H1 (cell line): ENCODE results near the gene BORCS8. TPM values are rescaled to one million over a fixed set of nuclear protein-coding genes. Genes with fewer than 3 reads are reported as not detected.

Source experiments
- CTCF ChIA-PET: fragments of 300-600 bp; sonication (Branson Sonifier 250); formaldehyde crosslinking; loops from one replicate; lab custom pipeline; 2021; ENCODE audit not compliant: partially characterized antibody; lab: Charles Lee
- POLR2A ChIA-PET: fragments of 300-600 bp; sonication (Branson Sonifier 250); formaldehyde crosslinking; loops from one replicate; lab custom pipeline; 2021; ENCODE audit warnings: inconsistent platforms; ENCODE audit not compliant: partially characterized antibody; lab: Charles Lee
- DNase-seq, 2 experiments: peaks; one replicate each; pipeline versions ENCODE4 v3.0.0 to v3.0.0-alpha.2; 2010 to 2022; ENCODE audit warnings: low spot score in 2 of 2, low read depth in 1 of 2, mixed read lengths in 1 of 2
- FAIRE-seq: peaks from 2 replicates; lab custom pipeline; 2011; peaks lifted over from hg19 to GRCh38; lab: Jason Lieb, UNC
- H2AFZ ChIP-seq: 2 replicates; pipeline ENCODE4 v1.8.1; 2012; ENCODE audit warnings: low read length, inconsistent platforms
- H2AK5ac ChIP-seq: 2 replicates; pipeline ENCODE4 v1.6.1; 2013; ENCODE audit warnings: low read depth, low read length
- H2BK120ac ChIP-seq: replicated peaks from 2 replicates; pipeline ENCODE3; 2013; ENCODE audit warnings: low read depth, low read length, inconsistent platforms
- H2BK12ac ChIP-seq: 2 replicates; pipeline ENCODE4 v1.6.1; 2013; ENCODE audit warnings: low read depth, low read length
- H2BK15ac ChIP-seq: 2 replicates; pipeline ENCODE4 v1.6.1; 2013; ENCODE audit warnings: low read length
- H2BK20ac ChIP-seq: 2 replicates; pipeline ENCODE4 v1.6.1; 2013; ENCODE audit warnings: low read length
- H2BK5ac ChIP-seq: 2 replicates; pipeline ENCODE4 v1.6.1; 2013; ENCODE audit warnings: low read depth, low read length
- H3K14ac ChIP-seq: 2 replicates; pipeline ENCODE4 v1.6.1; 2013; ENCODE audit warnings: inconsistent platforms; ENCODE audit not compliant: insufficient read length
- H3K18ac ChIP-seq: 2 replicates; pipeline ENCODE4 v1.6.1; 2013; ENCODE audit warnings: low read length; ENCODE audit errors: extremely low read depth
- H3K23ac ChIP-seq: 2 replicates; pipeline ENCODE4 v1.6.1; 2013; ENCODE audit warnings: inconsistent platforms; ENCODE audit not compliant: insufficient read length
- H3K23me2 ChIP-seq: 2 replicates; pipeline ENCODE4 v1.6.1; 2013; ENCODE audit warnings: low read depth, low read length
- H3K27ac ChIP-seq: 2 replicates; pipeline ENCODE4 v1.6.1; 2011; ENCODE audit warnings: low read depth, low read length, inconsistent platforms
- H3K27me3 ChIP-seq, 4 experiments: replicated peaks in 1 of 4; 1 replicate in 1 of 4; 2 replicates in 3 of 4; pipeline versions ENCODE4 v1.6.1 to v1.8.1; 2011 to 2013; ENCODE audit warnings: low read length in 3 of 4, mild to moderate bottlenecking in 3 of 4, inconsistent platforms in 2 of 4, mixed read lengths in 2 of 4, moderate library complexity in 1 of 4; ENCODE audit not compliant: control insufficient read depth in 3 of 4, insufficient read depth in 3 of 4; ENCODE audit errors: extremely low read depth in 1 of 4
- H3K36me3 ChIP-seq, 4 experiments: 2 replicates each; pipeline versions ENCODE4 v1.6.1 to v1.8.1; 2011 to 2013; ENCODE audit warnings: mild to moderate bottlenecking in 4 of 4, low read length in 3 of 4, moderate library complexity in 2 of 4, control low read depth in 1 of 4, inconsistent platforms in 1 of 4; ENCODE audit not compliant: insufficient read depth in 4 of 4, control insufficient read depth in 2 of 4
- H3K4ac ChIP-seq: replicated peaks from 2 replicates; pipeline ENCODE3; 2013; ENCODE audit warnings: low read length, low read depth, mixed read lengths, inconsistent platforms; ENCODE audit not compliant: insufficient read length
- H3K4me1 ChIP-seq, 4 experiments: replicated peaks in 1 of 4; 1 replicate in 1 of 4; 2 replicates in 3 of 4; pipeline versions ENCODE4 v1.6.1 to v1.8.1; 2011 to 2013; ENCODE audit warnings: low read length in 3 of 4, inconsistent platforms in 2 of 4, mixed read lengths in 1 of 4; ENCODE audit not compliant: insufficient read depth in 4 of 4, control insufficient read depth in 3 of 4
- H3K4me2 ChIP-seq, 2 experiments: 2 replicates each; pipeline versions ENCODE4 v1.6.1 to v1.8.1; 2011 to 2013; ENCODE audit warnings: low read depth in 2 of 2, low read length in 2 of 2, control low read depth in 1 of 2, inconsistent platforms in 1 of 2, mild to moderate bottlenecking in 1 of 2; ENCODE audit not compliant: insufficient read depth in 1 of 2
- H3K4me3 ChIP-seq, 4 experiments: fragments of 200-600, 300-600 bp in 1 of 4; sonication (generic), shearing (Covaris generic), sonication (Bioruptor Twin) in 1 of 4; 2 replicates each; pipeline versions ENCODE4 v1.5.1 to v1.8.1; 2011 to 2016; ENCODE audit warnings: low read length in 4 of 4, low read depth in 3 of 4, control low read depth in 2 of 4, inconsistent platforms in 2 of 4, mild to moderate bottlenecking in 2 of 4, mixed read lengths in 1 of 4, moderate library complexity in 1 of 4; ENCODE audit not compliant: insufficient read depth in 2 of 4; ENCODE audit errors: extremely low read depth in 1 of 4
- H3K56ac ChIP-seq: replicated peaks from 2 replicates; pipeline ENCODE3; 2013; ENCODE audit warnings: low read depth, mild to moderate bottlenecking, mixed read lengths, low read length, inconsistent platforms; ENCODE audit not compliant: insufficient read length
- H3K79me1 ChIP-seq: 2 replicates; pipeline ENCODE4 v1.6.1; 2013; ENCODE audit warnings: low read depth, low read length, control low read depth
- H3K79me2 ChIP-seq, 2 experiments: 2 replicates each; pipeline versions ENCODE4 v1.6.1 to v1.8.1; 2012 to 2013; ENCODE audit warnings: low read length in 2 of 2, mild to moderate bottlenecking in 2 of 2, inconsistent platforms in 1 of 2; ENCODE audit not compliant: insufficient read depth in 2 of 2, control insufficient read depth in 1 of 2
- H3K9ac ChIP-seq, 4 experiments: replicated peaks in 1 of 4; 1 replicate in 1 of 4; 2 replicates in 3 of 4; pipeline versions ENCODE4 v1.6.1 to v1.8.1; 2011 to 2013; ENCODE audit warnings: low read depth in 3 of 4, low read length in 3 of 4, control low read depth in 2 of 4, mild to moderate bottlenecking in 2 of 4, moderate library complexity in 2 of 4, inconsistent platforms in 1 of 4; ENCODE audit errors: extremely low read depth in 1 of 4
- H3K9me3 ChIP-seq, 2 experiments: 2 replicates each; pipeline versions ENCODE4 v1.6.1 to v1.8.1; 2012 to 2013; ENCODE audit warnings: mild to moderate bottlenecking in 2 of 2, moderate library complexity in 2 of 2, control low read depth in 1 of 2, inconsistent platforms in 1 of 2, low read depth in 1 of 2, low read length in 1 of 2, mixed read lengths in 1 of 2; ENCODE audit not compliant: insufficient read depth in 2 of 2
- H4K20me1 ChIP-seq, 2 experiments: replicated peaks in 1 of 2; 2 replicates each; pipeline versions ENCODE3 to v1.8.1; 2011 to 2013; ENCODE audit warnings: inconsistent platforms in 2 of 2, low read length in 2 of 2, mild to moderate bottlenecking in 1 of 2; ENCODE audit not compliant: insufficient read depth in 2 of 2, control insufficient read depth in 1 of 2
- H4K5ac ChIP-seq: 2 replicates; pipeline ENCODE4 v1.6.1; 2013; ENCODE audit warnings: low read length, low read depth, mixed read lengths, inconsistent platforms; ENCODE audit not compliant: insufficient read length
- H4K8ac ChIP-seq: 2 replicates; pipeline ENCODE4 v1.8.0; 2013; ENCODE audit warnings: mild to moderate bottlenecking, moderate library complexity, low read length, inconsistent platforms; ENCODE audit not compliant: insufficient read depth; ENCODE audit errors: extremely low read depth
- H4K91ac ChIP-seq: replicated peaks from 2 replicates; pipeline ENCODE3; 2013; ENCODE audit warnings: low read length, mixed read lengths, inconsistent platforms; ENCODE audit not compliant: insufficient read length
- CHD1 ChIP-seq: IDR thresholded peaks from 2 replicates; pipeline ENCODE4 v1.6.1; 2012; ENCODE audit warnings: low read depth, low read length, improper control_type of control experiment
- MAX ChIP-seq: IDR thresholded peaks from 2 replicates; pipeline ENCODE4 v1.6.1; 2012; ENCODE audit warnings: inconsistent platforms
- POLR2AphosphoS5 ChIP-seq: IDR thresholded peaks from 2 replicates; pipeline ENCODE4 v1.6.1; 2011; ENCODE audit warnings: low read depth, low read length
- POU5F1 ChIP-seq: IDR thresholded peaks from 2 replicates; pipeline ENCODE4 v1.6.1; 2011; ENCODE audit warnings: low read depth, mild to moderate bottlenecking, low read length, moderate library complexity
- RNF2 ChIP-seq: fragments of 200-900, 300-1000 bp; sonication (generic); IDR thresholded peaks from 2 replicates; pipeline ENCODE4 v1.7.1; 2016; ENCODE audit warnings: borderline replicate concordance, low read depth, mild to moderate bottlenecking, antibody characterized with exemption, low read length; ENCODE audit not compliant: poor library complexity, severe bottlenecking; ENCODE audit errors: missing control alignments
- RXRA ChIP-seq: IDR thresholded peaks from 2 replicates; pipeline ENCODE4 v1.6.1; 2011; ENCODE audit warnings: low read depth, mild to moderate bottlenecking, low read length, moderate library complexity; ENCODE audit not compliant: insufficient read depth
- SP1 ChIP-seq: IDR thresholded peaks from 2 replicates; pipeline ENCODE4 v1.6.1; 2011; ENCODE audit warnings: low read depth, low read length
- TAF1 ChIP-seq: IDR thresholded peaks from 2 replicates; pipeline ENCODE4 v1.6.1; 2011; ENCODE audit warnings: mild to moderate bottlenecking, low read depth, low read length
- WGBS, 2 experiments: shearing (Covaris generic) in 1 of 2; methylation state at CpG; one replicate each; pipeline versions ENCODE4 v1.1.6 to v1.1.7; 2013 to 2015; ENCODE audit warnings: low lambda C conversion rate in 2 of 2, mixed read lengths in 2 of 2, inconsistent platforms in 1 of 2, low coverage in 1 of 2, missing lambda C conversion rate in 1 of 2; ENCODE audit not compliant: insufficient replicate concordance in 2 of 2, insufficient coverage in 1 of 2, insufficient read length in 1 of 2; ENCODE audit errors: extremely low coverage in 1 of 2, missing lambda C conversion rate in 1 of 2; 5-methylcytosine and 5-hydroxymethylcytosine counted together
- polyA plus RNA-seq, 7 experiments: library from polyadenylated mRNA; depleted of rRNA in 3 of 7; stranded (reverse) in 5 of 7; unstranded in 2 of 7; fragments of >200 nt in 5 of 7; fragments of 200-250 nt in 2 of 7; gene quantifications; 1 replicate in 5 of 7; 2 replicates in 1 of 7; 4 replicates in 1 of 7; pipeline versions ENCODE4 v1.2.1 to v1.2.3, GENCODE V29; 2011 to 2013; ENCODE audit warnings: missing spikeins in 2 of 7, mixed read lengths in 2 of 7
- total RNA-seq: library from RNA; stranded (reverse); fragmentation: NEBNext Ultra II Directional; extraction: Animal tissue kit (Norgen Biotek cat#: 25700); gene quantifications from 2 replicates; pipeline ENCODE4 v1.2.1, GENCODE V29; 2021

Gene BORCS8
- total and polyA plus RNA-seq, 2 of the 8 experiments (the other 6 are each of a cell fraction or from before 2014, with no cell fraction given), result 15.0 to 15.9 TPM

- Histone ChIP-seq H3K23me2 (peaks cover 3% of the 10 kb centered on the region; the same call in 1 of the 2 replicates), H2BK120ac (no peak within 1 kb of the TSS), H3K79me1 (peaks cover 5% of the 10 kb centered on the region; the same call in 1 of the 2 replicates), H4K91ac (no peak within 1 kb of the TSS), H3K56ac (peak within 1 kb of the TSS; percentile 26), H3K27me3 (peaks cover 0 to 3% (median 0%) of the 10 kb centered on the region in 4 experiments; a peak in 4 of 7 replicates), H2AK5ac (no peak within 1 kb of the TSS), H4K8ac (peak within 1 kb of the TSS; percentile 82; the same call in 1 of the 2 replicates), H2BK20ac (no peak within 1 kb of the TSS), H3K9ac (peak within 1 kb of the TSS; percentile 37 to 78 (median 66); a peak in 6 of 7 replicates), H3K14ac (no peak within 1 kb of the TSS), H3K4me3 (peak within 1 kb of the TSS; percentile 67 to 96 (median 72)), H3K23ac (no peak within 1 kb of the TSS), H3K27ac (no peak within 1 kb of the TSS), H2BK15ac (no peak within 1 kb of the TSS), H4K5ac (peak within 1 kb of the TSS; percentile 65), H3K79me2 (0 out of 4 replicates have a peak, but pooled peaks cover 0 to 4% of the 10 kb centered on the region in 2 experiments), H2AFZ (no peak within 1 kb of the TSS), H2BK5ac (no peak within 1 kb of the TSS), H3K18ac (peak within 1 kb of the TSS; percentile 79; the same call in 1 of the 2 replicates), H3K4ac (peak within 1 kb of the TSS; percentile 19), H3K4me2 (peak within 1 kb of the TSS; percentile 57 to 77), H3K36me3 (no peaks in the 10 kb centered on the region), H2BK12ac (no peak within 1 kb of the TSS), H3K9me3 (no peaks in the 10 kb centered on the region), H4K20me1 (peaks cover 2 to 7% of the 10 kb centered on the region in 2 experiments), H3K4me1 (peaks cover 0 to 14% (median 10%) of the 10 kb centered on the region in 4 experiments; a peak in 6 of 7 replicates)
- ChIA-PET CTCF (interaction anchor here (0.8 to 6.2 kb wide), 10 partner anchors 10 to 115 kb away, joined by 3 to 46 read pairs (median 4); no protein-coding TSS in a partner anchor), POLR2A (interaction anchor here (0.7 to 1.5 kb wide), 3 partner anchors 23 to 69 kb away, joined by 3 to 5 read pairs (median 4); no protein-coding TSS in a partner anchor)
- FAIRE-seq, result peak; percentile 72
- DNase-seq, result peak; percentile 88 to 98
- 6% methylated on average over 42 of the region's 42 CpGs; no CpG with 5 or more reads in 1 of the 2 experiments for WGBS, 2 experiments
- TF ChIP-seq RNF2 (no peak), MAX (peak; percentile 67), POLR2AphosphoS5 (no peak; the same call in 1 of the 2 replicates), SP1 (peak; percentile 99), CHD1 (no peak), POU5F1 (no peak), TAF1 (peak; percentile 47; the same call in 1 of the 2 replicates), RXRA (no peak)
Observed at GRCh38 chr19:19138109-19138981, 53.6 kb downstream of the BORCS8 start, which contains the start of gene TMEM161A. TMEM161A (minus strand) TSS chr19:19138478; CDS start chr19:19138428, 50 bp downstream.
